ENCODE results near the gene GPC2.
"Not testable (repeated sequence)": the region's sequence is repeated elsewhere in the genome, so short reads cannot be mapped to it uniquely, and the experiment has no call there.

GPC2 gene

GRCh38 chr7:100177045-100178001 is at the start of gene GPC2, which contains the start of gene STAG3:
Gene GPC2, minus strand, starts transcription at chr7:100177381. Its CDS starts 182 bp downstream, at chr7:100177199.
Gene STAG3, plus strand, starts transcription at chr7:100177918. Its CDS starts 2,639 bp downstream, at chr7:100180557.
- peak; percentile 97 for DNase-seq

GRCh38 chr7:100224891-100225290 is 47.7 kb upstream of the GPC2 start:
- not testable (repeated sequence) for DNase-seq

GRCh38 chr7:100223376-100223927 is 46.3 kb upstream of the GPC2 start:
- DNase-seq: not testable (repeated sequence)

GRCh38 chr7:100222445-100223132 is 45.4 kb upstream of the GPC2 start:
- no peak for DNase-seq

- no peak for DNase-seq
These were observed 44.7 kb upstream of the GPC2 start for GRCh38 chr7:100221767-100222444.

- DNase-seq: no peak
These were observed 44.1 kb upstream of the GPC2 start for GRCh38 chr7:100221231-100221718.

GRCh38 chr7:100220586-100221230 is 43.5 kb upstream of the GPC2 start:
- no peak for DNase-seq

GRCh38 chr7:100219801-100220585 is 42.8 kb upstream of the GPC2 start, which contains the start of gene PVRIG:
Gene PVRIG, plus strand, starts transcription at chr7:100219949. Its CDS starts 22 bp downstream, at chr7:100219971.
- DNase-seq: not testable (repeated sequence)

- no peak for DNase-seq
These were observed 42.1 kb upstream of the GPC2 start for GRCh38 chr7:100219271-100219737.

- not testable (repeated sequence) for DNase-seq
These were observed 40.8 kb upstream of the GPC2 start for GRCh38 chr7:100217934-100218333.

- DNase-seq: no peak
These were observed 38.7 kb upstream of the GPC2 start for GRCh38 chr7:100215895-100216294.

- DNase-seq: not testable (repeated sequence)
These were observed 37.2 kb upstream of the GPC2 start for GRCh38 chr7:100214356-100214755.

- DNase-seq: no peak
These were observed 36.5 kb upstream of the GPC2 start for GRCh38 chr7:100213672-100214071.

GRCh38 chr7:100212631-100213286 is 35.6 kb upstream of the GPC2 start:
- DNase-seq: no peak

- DNase-seq: no peak
These were observed 34.2 kb upstream of the GPC2 start for GRCh38 chr7:100211342-100211780.

- DNase-seq: no peak
These were observed 33.6 kb upstream of the GPC2 start for GRCh38 chr7:100210805-100211204.

GRCh38 chr7:100209493-100209892 is 32.3 kb upstream of the GPC2 start:
- DNase-seq: no peak

- DNase-seq: no peak
These were observed 31.8 kb upstream of the GPC2 start for GRCh38 chr7:100208911-100209408.

GRCh38 chr7:100204454-100204853 is 27.3 kb upstream of the GPC2 start:
- DNase-seq: no peak

- DNase-seq: no peak
These were observed 23.5 kb upstream of the GPC2 start for GRCh38 chr7:100200693-100201092.
